Measurements from ENCODE around the gene ATP2C2.
A peak's percentile ranks its signal among the peaks of the same experiment; 100 is the strongest.
"Not testable (repeated sequence)": the region's sequence is repeated elsewhere in the genome, so short reads cannot be mapped to it uniquely, and the experiment has no call there.

Gene ATP2C2

GRCh38 chr16:84339766-84340165, 28.6 kb upstream of the ATP2C2 start:
- no peak for DNase-seq (ENCODE audit: low read depth in 2 of 2, low spot score in 1 of 2)

GRCh38 chr16:84340325-84341040, 27.9 kb upstream of the ATP2C2 start:
- DNase-seq (ENCODE audit: low read depth in 2 of 2, low spot score in 1 of 2): no peak

DNA sequence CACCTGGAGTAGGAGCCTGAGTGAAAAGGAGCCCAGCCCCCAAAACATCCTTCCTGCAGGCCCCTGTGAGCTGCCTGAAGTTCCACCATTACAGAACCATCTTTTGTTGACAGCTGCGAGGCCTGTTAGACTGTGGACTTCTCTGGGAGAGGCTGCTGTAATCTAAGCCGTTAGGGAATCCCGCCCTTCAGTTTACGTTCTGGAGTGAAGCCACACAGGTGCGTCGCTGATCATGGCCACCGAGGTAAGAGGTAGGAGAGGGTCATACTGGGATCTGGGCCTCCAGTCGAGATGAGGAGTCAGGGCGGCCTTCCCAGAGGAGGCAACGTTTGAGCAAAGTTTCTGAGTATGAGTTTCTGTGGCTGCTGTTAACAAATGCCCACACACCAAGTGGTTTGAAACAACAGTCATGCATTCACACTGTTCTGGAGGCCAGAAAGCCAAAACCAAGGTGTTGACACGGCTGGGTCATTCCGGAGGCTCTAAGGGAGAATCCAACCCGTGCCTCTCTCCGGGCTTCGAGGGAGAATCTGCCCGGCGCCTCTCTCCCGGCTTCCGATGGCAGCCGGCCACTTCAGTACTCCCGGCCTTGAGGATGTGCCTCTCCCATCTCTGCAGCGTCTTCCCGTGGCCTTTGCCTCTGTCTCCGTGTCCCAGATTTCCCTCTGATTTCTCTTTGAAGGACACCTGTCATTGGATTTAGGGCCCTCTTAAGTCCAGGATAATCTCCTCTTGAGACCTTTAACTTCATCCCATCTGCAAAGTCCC, 26.6 kb upstream of the ATP2C2 start:
- DNase-seq (ENCODE audit: low read depth in 2 of 2, low spot score in 1 of 2): no peak

- not testable (repeated sequence) for DNase-seq (ENCODE audit: low read depth in 2 of 2, low spot score in 1 of 2)
These were observed 24.5 kb upstream of the ATP2C2 start for GRCh38 chr16:84343800-84344199.

GRCh38 chr16:84344781-84345180, 23.6 kb upstream of the ATP2C2 start:
- DNase-seq (ENCODE audit: low read depth in 2 of 2, low spot score in 1 of 2): no peak

- no peak for DNase-seq (ENCODE audit: low read depth in 2 of 2, low spot score in 1 of 2)
These were observed 21.2 kb upstream of the ATP2C2 start for GRCh38 chr16:84347161-84347560.

GRCh38 chr16:84348386-84348888, 19.9 kb upstream of the ATP2C2 start:
- DNase-seq (ENCODE audit: low read depth in 2 of 2, low spot score in 1 of 2): no peak

DNA sequence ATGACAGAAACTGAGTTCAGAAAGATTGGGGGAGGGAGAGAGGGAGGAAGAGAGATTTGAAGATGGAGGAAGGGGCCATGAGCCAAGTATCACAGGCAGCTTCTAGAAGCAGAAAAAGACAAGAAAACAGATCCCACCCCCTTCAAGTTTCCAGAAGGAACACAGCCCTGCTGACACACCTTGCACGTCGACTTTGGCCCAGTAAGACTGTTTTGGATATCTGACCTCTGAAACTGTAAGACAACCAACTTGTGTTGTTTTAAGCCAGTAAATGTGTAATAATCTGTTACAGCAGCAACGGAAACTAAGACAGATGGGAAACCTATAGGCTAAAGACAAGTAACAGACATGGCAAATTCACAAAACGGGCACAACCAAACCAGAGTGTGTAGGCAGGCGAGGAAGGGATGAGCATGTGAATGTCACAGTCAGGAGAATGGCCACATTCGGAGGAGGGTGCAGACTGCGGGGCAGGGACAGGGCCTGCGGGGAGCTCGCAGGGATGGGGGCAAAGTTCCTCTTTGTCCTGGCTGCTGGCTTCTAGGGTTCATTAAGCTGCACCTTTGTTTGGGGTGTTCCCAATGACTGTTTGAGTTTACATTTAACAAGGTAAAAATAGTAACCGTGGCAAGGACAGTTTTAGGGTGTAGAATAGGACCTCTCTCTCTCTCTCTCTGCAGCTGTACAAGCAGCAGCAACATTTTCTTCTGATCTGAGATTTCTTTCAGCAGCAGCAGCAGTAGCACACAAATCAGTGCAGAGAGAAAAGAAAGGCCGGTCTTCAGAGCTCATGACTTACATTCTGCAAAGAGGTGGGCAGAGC, 18.3 kb upstream of the ATP2C2 start:
- DNase-seq (ENCODE audit: low read depth in 2 of 2, low spot score in 1 of 2): no peak

- no peak for DNase-seq (ENCODE audit: low read depth in 2 of 2, low spot score in 1 of 2)
These were observed 17.5 kb upstream of the ATP2C2 start for GRCh38 chr16:84350685-84351400.

GRCh38 chr16:84351630-84352029, 16.7 kb upstream of the ATP2C2 start:
- no peak for DNase-seq (ENCODE audit: low read depth in 2 of 2, low spot score in 1 of 2)

DNA sequence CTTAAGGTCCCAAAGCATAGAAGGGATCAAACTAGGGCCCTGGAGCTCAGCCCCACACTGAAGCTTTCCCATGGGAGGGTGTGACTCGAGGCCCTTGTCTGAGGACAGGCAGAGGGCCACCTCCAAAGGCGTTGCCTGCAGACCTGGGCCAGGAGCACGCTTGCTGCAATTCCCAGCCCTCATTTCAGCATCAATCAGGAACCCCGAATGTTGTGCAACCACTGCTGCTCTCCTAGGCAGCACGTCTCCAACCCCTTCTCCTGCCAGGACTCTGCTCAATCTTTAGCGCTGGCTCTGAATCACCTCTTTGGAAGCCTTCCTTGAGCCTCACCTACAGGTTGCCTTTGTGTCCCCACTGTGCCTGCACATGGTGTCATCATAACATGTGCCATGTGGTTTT, 14.0 kb upstream of the ATP2C2 start:
- DNase-seq (ENCODE audit: low read depth in 2 of 2, low spot score in 1 of 2): no peak

GRCh38 chr16:84355149-84355548, 13.2 kb upstream of the ATP2C2 start:
- no peak for DNase-seq (ENCODE audit: low read depth in 2 of 2, low spot score in 1 of 2)

DNA sequence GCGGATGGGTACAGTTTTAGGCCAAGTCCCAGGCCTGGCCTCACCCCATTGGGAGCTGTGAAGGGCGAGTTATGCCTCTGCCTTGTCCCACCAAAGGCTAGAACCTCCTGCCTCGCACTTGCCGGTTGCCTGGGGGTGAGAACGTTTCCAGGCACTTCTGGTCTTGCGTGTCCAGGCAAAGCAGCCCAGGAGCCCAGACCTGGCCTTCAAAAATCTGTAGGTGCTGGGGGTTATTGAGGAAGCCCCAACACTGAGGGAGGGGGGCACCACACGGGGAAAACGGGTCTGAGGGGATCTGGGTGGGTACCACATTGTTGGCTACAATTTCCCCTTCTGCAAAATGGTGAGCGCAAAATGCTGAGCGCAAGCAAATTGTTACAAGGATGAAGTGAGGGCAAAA, 12.2 kb upstream of the ATP2C2 start:
- no peak for DNase-seq (ENCODE audit: low read depth in 2 of 2, low spot score in 1 of 2)

DNA sequence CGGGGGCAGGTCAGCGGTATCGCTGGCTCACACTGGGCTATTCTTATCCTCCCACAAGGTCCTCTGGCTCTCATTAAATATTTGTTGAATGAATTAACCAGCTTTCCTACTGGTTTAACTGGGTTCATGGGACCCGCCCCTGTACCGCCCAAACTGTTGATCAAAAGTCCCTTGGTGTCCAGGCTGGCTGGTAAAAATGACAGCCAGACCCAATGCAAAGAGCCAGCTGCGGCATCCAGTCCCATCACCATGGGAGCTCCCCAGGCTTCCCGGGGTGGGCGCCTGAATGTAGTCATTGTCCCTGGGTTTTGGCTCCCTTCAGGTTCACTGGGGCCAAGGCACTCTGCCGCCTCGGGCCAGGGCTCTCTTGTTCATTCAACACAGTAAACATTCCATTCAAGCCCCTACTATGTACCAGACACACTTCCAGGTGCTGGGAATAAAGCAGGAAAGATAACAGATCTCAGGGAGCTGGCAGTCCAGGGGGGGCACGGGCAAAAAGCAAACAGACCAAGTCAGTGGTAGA, 11.7 kb upstream of the ATP2C2 start:
- DNase-seq (ENCODE audit: low read depth in 2 of 2, low spot score in 1 of 2): no peak

- DNase-seq (ENCODE audit: low read depth in 2 of 2, low spot score in 1 of 2): no peak
These were observed 11.1 kb upstream of the ATP2C2 start for GRCh38 chr16:84357191-84357651.

GRCh38 chr16:84358601-84359295, 9.6 kb upstream of the ATP2C2 start:
- no peak for DNase-seq (ENCODE audit: low read depth in 2 of 2, low spot score in 1 of 2)

DNA sequence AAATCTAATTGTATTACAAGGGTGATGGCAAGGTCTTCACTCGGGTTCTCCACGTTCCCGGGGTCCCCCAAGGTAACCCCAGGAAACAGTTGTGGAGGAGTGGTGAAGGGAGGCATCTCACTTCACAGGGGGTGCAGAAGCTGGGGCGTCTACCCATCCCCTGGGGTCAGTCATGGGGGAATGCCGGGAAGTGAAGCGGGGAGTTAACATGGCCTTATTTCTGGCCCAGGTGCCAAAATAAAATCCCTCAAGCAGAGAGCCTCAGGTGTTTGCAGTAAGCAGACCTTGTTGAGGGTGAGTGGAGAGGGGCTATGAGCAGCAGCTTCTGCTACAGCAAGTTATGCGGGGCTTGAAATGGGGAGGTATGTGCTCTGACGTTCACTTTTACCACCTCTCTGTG, 9.0 kb upstream of the ATP2C2 start:
- no peak for DNase-seq (ENCODE audit: low read depth in 2 of 2, low spot score in 1 of 2)

DNA sequence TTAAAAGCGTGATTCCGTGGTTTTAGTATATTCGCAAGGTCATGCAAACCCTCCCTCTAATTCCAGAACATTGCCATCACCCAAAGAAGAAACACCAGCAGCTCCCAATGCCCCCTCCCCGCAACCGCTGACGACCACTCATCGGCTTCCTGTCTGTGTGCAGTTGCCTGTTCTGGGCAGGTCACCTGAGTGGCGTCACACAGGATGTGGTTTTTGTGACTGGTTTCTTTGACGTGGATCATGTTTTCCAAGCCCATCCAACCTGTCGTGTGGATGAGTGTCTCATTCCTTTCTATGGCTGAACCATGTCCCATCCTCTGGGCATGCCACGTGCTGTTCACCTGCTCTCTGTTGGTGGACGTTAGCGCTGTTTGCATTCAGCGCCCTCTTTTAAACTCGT, 8.2 kb upstream of the ATP2C2 start:
- DNase-seq (ENCODE audit: low read depth in 2 of 2, low spot score in 1 of 2): peak in 1 of 2 donors; percentile 13

DNA sequence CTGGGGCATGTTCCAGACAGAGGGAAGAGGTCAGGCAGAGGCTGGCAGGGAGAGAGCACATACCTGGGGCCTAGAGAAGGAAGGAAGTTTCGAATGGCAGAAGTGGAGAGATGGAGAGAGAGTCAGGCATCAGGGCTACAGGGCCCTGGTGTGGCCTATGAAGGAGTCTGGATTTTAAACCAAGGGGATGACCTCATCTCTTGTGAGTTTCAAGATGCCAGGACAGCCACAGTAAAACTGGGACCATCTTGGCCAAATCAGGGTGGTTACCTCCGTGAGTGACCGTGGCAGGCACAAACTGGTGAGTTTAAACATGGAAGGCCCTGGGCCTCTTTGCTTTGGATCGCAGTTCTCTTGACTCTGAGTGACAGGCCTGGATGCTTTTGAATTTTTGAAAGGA, 7.6 kb upstream of the ATP2C2 start:
- DNase-seq (ENCODE audit: low read depth in 2 of 2, low spot score in 1 of 2): no peak

- DNase-seq (ENCODE audit: low read depth in 2 of 2, low spot score in 1 of 2): no peak
These were observed 6.8 kb upstream of the ATP2C2 start for GRCh38 chr16:84361546-84361945.
